HepG2 (cell line): ENCODE results near the gene RBM44. TPM values are rescaled to one million over a fixed set of nuclear protein-coding genes. Genes with fewer than 3 reads are reported as not detected.
A peak's percentile ranks its signal among the peaks of the same experiment; 100 is the strongest.

Experiments used
- CTCF ChIP-seq: sonication (generic); formaldehyde crosslinking; IDR thresholded peaks from 2 replicates; pipeline ENCODE4 v1.5.0; 2020; ENCODE audit warnings: mild to moderate bottlenecking, missing genetic modification reagents, moderate library complexity
- DPF2 ChIP-seq: sonication (generic); formaldehyde crosslinking; IDR thresholded peaks from 2 replicates; pipeline ENCODE4 v1.4.0; 2020; ENCODE audit warnings: mild to moderate bottlenecking, low read depth, missing genetic modification reagents, borderline replicate concordance
- HMGXB4 ChIP-seq, 2 experiments: sonication (generic) in 1 of 2; formaldehyde crosslinking in 1 of 2; IDR thresholded peaks; 2 replicates each; pipeline versions ENCODE4 v1.4.0 to v1.6.1; 2018 to 2020; ENCODE audit warnings: missing genetic modification reagents in 2 of 2, borderline replicate concordance in 1 of 2, low read depth in 1 of 2, mild to moderate bottlenecking in 1 of 2, missing biosample characterization in 1 of 2
- ZGPAT ChIP-seq: IDR thresholded peaks from 2 replicates; pipeline ENCODE4 v1.6.1; 2016; ENCODE audit warnings: mild to moderate bottlenecking
- ZNF350 ChIP-seq: sonication (generic); formaldehyde crosslinking; IDR thresholded peaks from 2 replicates; pipeline ENCODE4 v1.4.0; 2020; ENCODE audit warnings: mild to moderate bottlenecking, low read depth, missing genetic modification reagents, borderline replicate concordance
- ZNF780A ChIP-seq: sonication (generic); formaldehyde crosslinking; IDR thresholded peaks from 2 replicates; pipeline ENCODE4 v1.8.0; 2022; ENCODE audit warnings: mild to moderate bottlenecking, missing genetic modification reagents, moderate library complexity
- polyA plus RNA-seq, 8 experiments: library from polyadenylated mRNA; depleted of rRNA in 3 of 8; stranded (reverse) in 7 of 8; unstranded in 1 of 8; fragments of >200 nt; fragmentation: Illumina TruSeq in 4 of 8; extraction: Trizol in 4 of 8; gene quantifications; 2 replicates each; pipeline versions ENCODE4 v1.2.1 to v1.2.3, GENCODE V29; 2011 to 2016; ENCODE audit warnings: low read depth in 4 of 8, missing spikeins in 1 of 8, mixed read lengths in 1 of 8; ENCODE audit not compliant: insufficient read depth in 1 of 8
- total RNA-seq, 5 experiments: library from RNA; depleted of rRNA; stranded (reverse); fragments of >200 nt; fragmentation: Illumina TruSeq; extraction: Trizol; gene quantifications; 2 replicates each; pipeline ENCODE4 v1.2.3, GENCODE V29; 2016; ENCODE audit warnings: low read depth in 1 of 5

Gene RBM44
- total and polyA plus RNA-seq, 2 of the 13 experiments (the other 11 are each of a cell fraction or from before 2014, with no cell fraction given), result 0.13 to 0.50 TPM

GRCh38 chr2:237858294-237859081 is 59.9 kb downstream of the RBM44 start (continued):
- TF ChIP-seq HMGXB4 (CRISPR knock-in tag; IDR thresholded peaks at IDR 0.05; ENCODE audit: borderline replicate concordance in 1 of 2, low read depth in 1 of 2) (peak; percentile 42 to 80; a peak in 2 of 4 replicates), ZNF780A (CRISPR knock-in tag) (no peak), DPF2 (no peak), ZNF350 (CRISPR knock-in tag) (0 out of 2 replicates have a peak, but pooled peaks have one; percentile 15), ZGPAT (0 out of 2 replicates have a peak, but pooled peaks have one; percentile 24), CTCF (peak; percentile 97)
